GM19025 (cell line): ENCODE results near the gene LRRC71.

Source experiments
- ATAC-seq: cut with Tn5 transposase; IDR thresholded peaks from one replicate; pipeline ENCODE4 v1.9.1; 2021; ENCODE audit warnings: mild to moderate bottlenecking, low read depth, moderate library complexity; ENCODE audit not compliant: unreplicated experiment

Gene LRRC71

DNA sequence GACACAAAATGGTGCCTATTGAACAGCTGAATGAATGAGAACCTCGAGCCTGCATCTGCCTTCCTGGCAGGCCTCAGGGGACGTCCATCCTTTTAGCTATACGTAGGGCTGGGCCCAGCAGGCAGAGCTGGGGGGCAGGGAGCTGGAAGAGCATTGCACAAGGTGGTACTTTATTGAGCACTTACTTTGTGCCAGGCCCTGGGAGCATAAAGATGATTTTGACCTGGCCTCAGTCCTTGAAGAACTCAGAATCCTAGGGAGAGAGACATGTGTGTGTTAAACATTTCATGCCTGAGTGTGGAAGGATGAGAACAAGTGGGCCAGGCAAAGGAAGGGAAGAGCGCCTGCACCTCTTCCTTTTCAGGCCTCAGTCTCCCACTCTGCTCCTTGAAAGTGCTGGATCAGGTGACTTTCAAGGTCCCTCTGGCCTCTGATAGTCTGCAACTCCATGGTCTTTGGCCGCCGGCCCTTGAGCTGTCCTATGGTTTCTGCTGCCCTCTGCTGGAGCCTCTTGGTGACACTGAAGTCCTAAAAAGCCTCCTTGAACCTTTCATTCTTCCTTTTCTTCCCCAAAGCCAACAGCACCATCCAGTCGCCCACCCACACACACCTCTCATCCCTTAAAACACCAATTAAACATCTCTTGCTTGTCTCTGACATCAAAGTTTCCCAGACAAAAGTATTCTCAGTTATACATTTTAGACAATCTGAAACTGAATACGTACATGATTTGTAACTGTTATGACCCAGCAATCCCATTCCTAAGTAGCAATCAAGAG is 30.4 kb upstream of the LRRC71 start:
- ATAC-seq: no peak

DNA sequence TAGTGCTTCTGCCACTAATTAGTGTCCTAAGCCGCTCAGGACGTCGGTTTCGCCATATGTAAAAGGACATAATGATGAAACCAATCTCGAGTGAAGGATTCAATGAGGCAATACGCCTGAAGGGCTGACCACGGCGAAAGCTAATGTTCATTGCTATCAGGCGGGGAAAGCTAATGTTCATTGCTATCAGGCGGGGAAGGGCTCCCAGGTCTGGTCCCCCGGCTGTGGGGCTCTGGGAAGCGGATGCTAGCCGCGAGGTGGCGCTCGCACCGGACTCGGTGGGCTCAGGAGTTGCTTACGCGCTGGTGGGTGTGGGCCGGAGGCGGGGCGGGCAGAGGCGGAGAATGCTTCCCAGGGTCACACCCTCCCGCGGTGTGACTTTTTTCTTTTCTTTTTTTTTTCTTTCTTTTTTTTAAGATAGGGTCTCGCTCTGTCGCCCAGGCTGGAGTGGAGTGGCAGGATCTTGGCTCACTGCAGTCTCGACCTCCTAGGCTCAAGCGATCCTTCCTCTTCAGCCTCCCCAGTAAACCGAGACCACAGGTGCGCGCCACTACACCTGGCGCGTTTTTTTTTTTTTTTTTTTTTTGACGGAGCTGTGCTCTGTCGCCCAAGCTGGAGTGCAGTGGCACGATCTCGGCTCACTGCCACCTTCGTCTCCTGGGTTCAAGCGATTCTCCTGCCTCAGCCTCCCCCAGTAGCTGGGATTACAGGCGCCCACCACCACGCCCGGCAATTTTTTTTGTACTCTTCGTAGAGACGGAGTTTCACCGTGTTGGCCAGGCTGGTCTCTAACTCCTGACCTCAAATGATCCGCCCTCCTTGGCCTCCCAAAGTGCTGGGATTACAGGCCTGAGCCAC is 28.0 kb upstream of the LRRC71 start:
- no peak for ATAC-seq

DNA sequence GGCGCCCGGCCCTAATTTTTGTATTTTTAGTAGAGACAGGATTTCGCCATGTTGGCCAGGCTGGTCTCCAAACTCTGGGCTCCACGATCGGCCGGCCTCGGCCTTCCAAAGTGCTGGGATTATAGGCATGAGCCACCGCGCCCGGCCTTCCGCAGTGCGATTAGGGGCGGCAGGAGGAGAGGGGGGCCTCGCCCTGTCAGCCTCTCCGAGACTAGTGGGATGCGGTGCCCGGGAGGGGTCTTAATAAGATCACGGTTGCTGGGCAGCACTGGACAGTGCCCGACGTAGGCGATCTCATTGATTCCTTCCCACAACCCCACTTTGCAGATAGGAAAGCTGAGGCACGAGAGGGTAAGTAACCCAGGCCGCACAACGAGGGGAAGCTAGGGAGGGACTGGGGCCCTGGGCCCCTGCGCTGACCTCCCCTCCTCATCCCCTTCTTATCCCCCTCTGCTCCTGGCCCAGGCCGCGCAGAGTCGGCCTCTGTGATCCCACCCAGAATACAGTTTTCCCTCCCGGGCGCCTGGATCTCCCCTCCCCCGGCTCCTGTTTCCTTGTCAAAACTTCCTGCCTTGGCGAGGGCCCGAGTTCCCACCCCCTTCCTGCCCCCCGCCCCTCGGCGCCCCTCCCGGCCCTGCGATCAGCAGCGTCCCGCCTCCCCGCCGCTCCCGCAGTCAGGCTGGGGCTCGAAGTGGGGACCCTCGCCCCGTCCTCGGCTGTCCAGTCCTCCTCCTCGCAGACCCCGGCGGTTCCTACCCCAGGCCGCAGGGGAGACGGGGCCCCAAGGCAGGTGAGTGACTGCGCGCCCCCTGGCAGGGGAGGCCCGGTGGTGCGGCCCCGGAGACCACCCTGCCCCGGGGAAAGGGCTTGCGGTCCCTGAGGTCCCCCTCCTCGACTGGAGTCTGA is 27.1 kb upstream of the LRRC71 start, which contains the start of gene PEAR1:
Gene PEAR1 (plus strand): TSS at position 671 of the 906 bp plus-strand sequence. CDS start 10,209 bp downstream, outside the sequence.
- ATAC-seq: no peak

- ATAC-seq: no peak
Measured at GRCh38 chr1:156894001-156894400, 26.4 kb upstream of the LRRC71 start.

DNA sequence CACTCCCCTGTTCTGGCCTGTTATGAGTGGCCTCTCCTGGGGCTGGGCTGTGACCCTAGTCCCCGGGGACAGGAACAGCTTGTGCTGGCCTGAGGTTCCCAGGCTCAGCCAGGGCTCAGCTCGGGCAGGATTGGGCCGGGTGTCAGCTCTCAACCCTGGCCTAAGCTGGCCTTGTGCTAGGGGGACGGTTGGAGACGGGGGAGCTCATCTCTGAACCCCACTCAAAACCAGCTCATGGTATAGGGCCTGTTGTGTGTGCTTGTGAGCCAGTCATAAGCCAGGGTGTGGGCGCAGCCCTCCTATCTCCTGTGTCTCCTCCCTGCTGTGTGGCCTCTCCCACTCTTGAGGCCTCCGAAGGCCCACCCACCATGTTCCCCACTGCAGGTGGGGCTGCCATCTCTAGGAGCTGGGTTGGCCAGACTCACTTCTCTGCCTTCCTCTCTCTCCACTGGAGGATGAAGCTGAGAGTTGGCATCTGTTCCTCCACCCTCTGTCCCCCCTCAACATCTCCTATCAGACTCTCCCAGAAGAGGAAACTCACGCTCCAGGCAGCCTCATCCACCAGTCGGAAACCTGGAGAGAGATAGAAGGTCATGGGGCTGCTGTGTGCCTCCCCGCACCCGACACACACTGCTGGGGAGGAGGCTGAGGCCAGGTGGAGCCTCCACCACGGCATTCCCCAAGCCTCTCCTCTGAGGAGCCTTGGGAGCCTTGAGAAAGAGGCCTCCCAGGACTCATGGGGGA is 25.5 kb upstream of the LRRC71 start:
- ATAC-seq: no peak

GRCh38 chr1:156895455-156895812 is 25.0 kb upstream of the LRRC71 start:
- ATAC-seq: no peak

GRCh38 chr1:156895927-156896326 is 24.5 kb upstream of the LRRC71 start:
- no peak for ATAC-seq

- no peak for ATAC-seq
Measured at GRCh38 chr1:156896490-156897033, 23.9 kb upstream of the LRRC71 start.

DNA sequence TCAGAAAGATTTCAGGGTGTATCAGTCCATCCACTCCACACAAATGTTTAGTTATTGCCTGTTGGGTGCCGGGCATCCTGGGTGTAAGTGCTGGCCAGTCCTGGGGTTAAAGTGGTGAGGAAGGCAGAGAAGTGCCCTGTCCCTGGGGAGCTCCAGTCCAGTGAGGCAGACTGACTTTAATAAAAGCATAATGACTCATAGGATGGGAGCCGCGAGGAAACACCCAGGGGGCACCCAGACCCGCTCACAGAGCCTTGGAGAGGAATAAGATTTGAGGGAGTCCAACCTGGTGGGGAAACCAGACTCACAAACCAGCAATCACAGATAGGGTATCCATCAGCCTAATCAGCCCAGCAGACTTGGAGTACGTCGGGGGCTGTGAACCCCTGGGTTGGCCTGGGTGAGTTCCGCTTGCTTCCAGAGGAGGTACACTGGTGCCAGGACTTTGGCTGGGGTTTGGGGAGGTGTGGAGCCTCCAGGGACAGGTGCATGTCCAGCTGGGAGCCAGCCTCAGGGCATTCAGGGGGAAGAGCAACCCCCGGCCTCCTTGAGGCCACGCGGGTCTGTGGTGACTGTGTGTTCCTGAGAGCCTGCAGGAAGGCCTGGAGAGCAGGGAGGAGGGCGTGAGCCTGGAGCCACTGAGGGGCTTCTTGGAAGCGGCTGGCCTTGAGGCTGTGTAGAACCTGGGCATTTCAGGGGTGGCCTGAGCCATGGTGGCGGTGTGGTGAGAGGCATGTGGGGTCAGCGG is 23.2 kb upstream of the LRRC71 start:
- ATAC-seq: no peak

DNA sequence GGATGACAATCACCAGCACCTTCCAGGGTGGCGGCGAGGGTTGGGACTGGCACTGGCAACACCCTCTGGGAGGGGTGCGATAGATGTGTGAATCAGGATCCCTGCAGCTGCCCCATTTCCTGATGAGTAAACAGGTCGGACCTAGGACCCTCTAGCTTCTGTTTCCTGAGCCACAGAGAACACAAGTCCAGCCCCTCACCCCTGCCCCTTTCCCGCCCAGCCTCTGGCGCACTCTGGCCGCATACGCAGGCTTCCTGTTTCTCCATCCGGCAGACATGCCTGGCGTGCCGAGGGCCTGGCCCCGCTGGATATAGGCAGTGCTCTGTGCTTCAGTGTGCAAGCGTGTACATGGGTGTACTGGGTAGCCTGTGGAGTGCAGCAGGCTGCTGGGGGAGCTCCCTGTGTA is 22.3 kb upstream of the LRRC71 start:
- ATAC-seq: no peak

DNA sequence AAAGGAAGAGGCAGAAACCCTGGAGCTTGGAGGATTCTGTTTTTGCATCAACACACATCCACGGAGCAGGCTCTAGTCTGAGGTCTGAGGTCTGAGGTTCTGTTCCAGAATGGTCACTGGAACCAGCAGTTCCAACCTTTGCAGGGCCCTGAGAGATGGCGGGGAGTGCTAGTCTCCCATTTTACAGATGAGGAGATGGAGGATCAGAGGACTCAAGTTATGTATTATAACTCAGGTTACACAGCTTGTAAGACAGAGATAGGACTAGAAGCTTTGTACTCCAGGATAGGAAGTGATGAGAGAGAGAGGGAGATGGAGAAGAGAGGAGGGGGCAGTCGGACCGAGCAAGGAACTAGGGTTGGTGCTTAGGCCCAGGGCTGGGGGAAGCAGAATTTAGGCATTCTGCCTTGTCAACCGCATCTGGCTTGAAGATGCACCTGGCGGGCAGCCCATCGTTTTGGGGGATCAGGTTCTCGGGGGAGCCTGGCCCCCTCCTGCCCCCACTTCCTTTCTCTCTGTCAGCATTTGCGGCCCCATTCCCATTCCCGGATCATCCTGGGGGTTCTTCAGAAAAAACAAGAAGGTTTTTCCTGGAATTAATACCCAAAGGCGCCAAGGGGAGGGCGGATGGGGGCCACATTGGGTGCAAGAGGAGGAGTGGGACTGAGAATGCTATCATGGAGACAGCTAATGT is 21.3 kb upstream of the LRRC71 start:
- no peak for ATAC-seq

DNA sequence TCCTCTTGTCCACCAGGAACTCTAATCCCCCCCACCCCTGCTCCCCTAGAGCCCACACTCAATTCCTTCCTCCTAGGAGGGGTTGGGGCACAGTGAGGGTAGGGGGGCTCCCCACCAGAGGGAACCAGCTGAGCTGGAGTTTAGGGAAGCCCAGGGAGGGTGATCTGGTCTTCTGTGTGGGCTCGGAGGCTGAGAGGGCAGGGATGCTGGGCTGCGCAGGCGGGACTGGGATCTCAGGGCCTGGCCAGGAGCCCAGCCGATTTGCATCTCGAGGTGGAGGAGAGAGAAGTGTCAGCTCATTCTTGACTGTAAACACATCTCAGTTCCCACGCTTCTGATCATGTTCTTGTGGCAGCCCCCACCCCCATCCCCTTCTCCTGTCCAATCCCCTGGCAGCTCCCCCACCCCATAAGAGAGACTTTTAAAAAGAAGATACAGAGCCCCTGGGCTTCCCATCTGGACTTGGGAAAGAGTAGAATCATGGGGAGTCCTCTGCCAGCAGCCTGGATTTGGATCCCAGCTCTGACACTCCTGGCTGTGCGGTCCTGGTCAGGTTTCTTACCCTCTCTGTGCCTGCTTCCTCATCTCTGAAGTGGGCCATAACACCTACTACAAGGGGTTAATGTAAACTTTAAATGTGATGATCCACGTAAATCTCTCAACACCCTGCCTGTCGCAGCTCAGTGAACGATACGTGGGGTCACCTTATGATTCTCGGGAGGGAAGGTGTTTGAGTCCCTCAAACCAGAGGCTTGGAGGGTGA is 20.3 kb upstream of the LRRC71 start:
- no peak for ATAC-seq

DNA sequence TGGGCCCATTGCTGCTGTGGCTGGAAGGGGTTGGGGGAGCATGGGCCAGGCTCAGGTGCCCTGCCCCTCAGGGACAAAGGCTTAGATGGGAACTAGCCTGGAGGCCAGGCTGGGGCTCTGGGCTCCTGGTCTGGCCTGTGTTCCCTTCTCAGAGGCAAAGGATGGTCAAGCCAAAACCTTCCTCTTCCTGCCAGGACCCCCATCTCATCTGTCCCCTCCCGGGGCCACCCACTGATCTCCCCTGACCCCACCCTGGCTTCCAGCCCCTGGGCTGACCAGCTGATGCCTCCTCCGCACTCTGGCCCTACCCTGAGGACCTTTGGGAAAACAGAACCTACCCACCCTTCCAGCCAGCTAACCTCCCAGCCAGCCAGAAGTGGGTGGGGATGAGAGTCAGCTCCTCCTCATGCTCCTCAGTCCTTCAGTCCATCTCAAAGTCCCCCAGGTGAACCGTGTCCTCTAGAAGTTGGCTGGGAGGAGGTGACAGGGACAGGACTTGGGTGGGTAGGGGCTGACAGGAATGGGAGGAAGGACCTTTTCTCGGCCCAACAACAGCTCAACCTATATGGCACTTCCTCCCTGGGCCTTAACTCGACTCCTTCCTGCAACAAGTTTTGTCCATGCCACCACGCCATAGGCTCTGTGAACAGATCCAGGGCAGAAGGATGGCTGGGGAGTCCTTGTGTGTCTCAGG is 19.4 kb upstream of the LRRC71 start:
- ATAC-seq: no peak

- no peak for ATAC-seq
Measured at GRCh38 chr1:156901590-156901900, 18.9 kb upstream of the LRRC71 start.

- ATAC-seq: no peak
Measured at GRCh38 chr1:156901966-156902915, 18.2 kb upstream of the LRRC71 start.
